SK-N-SH treated with all-trans-retinoic acid at 6 μM for 48 hours (cell line): Measurements from ENCODE around the gene SNRNP48.

Experiments used
- ARNTL ChIP-seq: fragments of 450-650 bp; formaldehyde crosslinking; IDR thresholded peaks from 2 replicates; pipeline ENCODE4 v1.5.0; 2020; ENCODE audit warnings: low read depth, mild to moderate bottlenecking, moderate library complexity, borderline replicate concordance
- CREB5 ChIP-seq: fragments of 250-450 bp; sonication (Bioruptor Pico); IDR thresholded peaks from 2 replicates; pipeline ENCODE4 v1.5.1; 2020; ENCODE audit warnings: low read depth, mild to moderate bottlenecking, moderate library complexity
- ESRRG ChIP-seq: fragments of 250-450 bp; sonication (Bioruptor Pico); IDR thresholded peaks from 2 replicates; pipeline ENCODE4 v1.6.1; 2021; ENCODE audit warnings: mild to moderate bottlenecking
- OSR1 ChIP-seq: fragments of 250-450 bp; sonication (Bioruptor Pico); IDR thresholded peaks from 2 replicates; pipeline ENCODE4 v1.8.0; 2022; ENCODE audit warnings: moderate library complexity, mild to moderate bottlenecking, inconsistent platforms
- PATZ1 ChIP-seq: fragments of 250-450 bp; sonication (Bioruptor Pico); IDR thresholded peaks from 2 replicates; pipeline ENCODE4 v1.8.0; 2020; ENCODE audit warnings: mild to moderate bottlenecking, moderate library complexity, borderline replicate concordance
- PPARA ChIP-seq: fragments of 250-450 bp; sonication (Bioruptor Pico); IDR thresholded peaks from 2 replicates; pipeline ENCODE4 v1.5.0; 2020; ENCODE audit warnings: mild to moderate bottlenecking, borderline replicate concordance
- TCF4 ChIP-seq: fragments of 250-450 bp; sonication (Bioruptor Pico); IDR thresholded peaks from 2 replicates; pipeline ENCODE4 v1.8.0; 2021; ENCODE audit warnings: mild to moderate bottlenecking, moderate library complexity, borderline replicate concordance
- ZC3H10 ChIP-seq: fragments of 250-450 bp; sonication (Bioruptor Pico); IDR thresholded peaks from 2 replicates; pipeline ENCODE4 v1.5.1; 2021; ENCODE audit warnings: mild to moderate bottlenecking, moderate library complexity
- ZFP30 ChIP-seq: fragments of 450-650 bp; formaldehyde crosslinking; IDR thresholded peaks from 2 replicates; pipeline ENCODE4 v1.5.0; 2022; ENCODE audit warnings: mild to moderate bottlenecking, moderate library complexity
- ZNF565 ChIP-seq: fragments of 450-650 bp; formaldehyde crosslinking; conservative IDR thresholded peaks from 2 replicates; pipeline ENCODE4 v1.5.0; 2020; ENCODE audit warnings: low read depth, mild to moderate bottlenecking, moderate library complexity
- TF ChIP-seq, protein P1 (sequence below): fragments of 250-450 bp; sonication (Bioruptor Pico); IDR thresholded peaks from 2 replicates; pipeline ENCODE4 v1.5.0; 2020; ENCODE audit warnings: mild to moderate bottlenecking, moderate library complexity

- TF ChIP-seq ARNTL (no peak), ESRRG (CRISPR knock-in tag) (no peak), ZFP30 (CRISPR knock-in tag) (no peak), PATZ1 (CRISPR knock-in tag) (no peak), ZC3H10 (CRISPR knock-in tag) (no peak), PPARA (CRISPR knock-in tag) (no peak), ZNF565 (CRISPR knock-in tag) (no peak), TCF4 (CRISPR knock-in tag) (no peak), OSR1 (no peak), CREB5 (no peak)
- TF ChIP-seq, protein P1, sequence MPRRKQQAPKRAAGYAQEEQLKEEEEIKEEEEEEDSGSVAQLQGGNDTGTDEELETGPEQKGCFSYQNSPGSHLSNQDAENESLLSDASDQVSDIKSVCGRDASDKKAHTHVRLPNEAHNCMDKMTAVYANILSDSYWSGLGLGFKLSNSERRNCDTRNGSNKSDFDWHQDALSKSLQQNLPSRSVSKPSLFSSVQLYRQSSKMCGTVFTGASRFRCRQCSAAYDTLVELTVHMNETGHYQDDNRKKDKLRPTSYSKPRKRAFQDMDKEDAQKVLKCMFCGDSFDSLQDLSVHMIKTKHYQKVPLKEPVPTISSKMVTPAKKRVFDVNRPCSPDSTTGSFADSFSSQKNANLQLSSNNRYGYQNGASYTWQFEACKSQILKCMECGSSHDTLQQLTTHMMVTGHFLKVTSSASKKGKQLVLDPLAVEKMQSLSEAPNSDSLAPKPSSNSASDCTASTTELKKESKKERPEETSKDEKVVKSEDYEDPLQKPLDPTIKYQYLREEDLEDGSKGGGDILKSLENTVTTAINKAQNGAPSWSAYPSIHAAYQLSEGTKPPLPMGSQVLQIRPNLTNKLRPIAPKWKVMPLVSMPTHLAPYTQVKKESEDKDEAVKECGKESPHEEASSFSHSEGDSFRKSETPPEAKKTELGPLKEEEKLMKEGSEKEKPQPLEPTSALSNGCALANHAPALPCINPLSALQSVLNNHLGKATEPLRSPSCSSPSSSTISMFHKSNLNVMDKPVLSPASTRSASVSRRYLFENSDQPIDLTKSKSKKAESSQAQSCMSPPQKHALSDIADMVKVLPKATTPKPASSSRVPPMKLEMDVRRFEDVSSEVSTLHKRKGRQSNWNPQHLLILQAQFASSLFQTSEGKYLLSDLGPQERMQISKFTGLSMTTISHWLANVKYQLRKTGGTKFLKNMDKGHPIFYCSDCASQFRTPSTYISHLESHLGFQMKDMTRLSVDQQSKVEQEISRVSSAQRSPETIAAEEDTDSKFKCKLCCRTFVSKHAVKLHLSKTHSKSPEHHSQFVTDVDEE (CRISPR knock-in tag), result no peak
Observed at GRCh38 chr6:7656355-7656754, 66.4 kb downstream of the SNRNP48 start.
